Smooth muscle cell (in vitro differentiated cells): ENCODE data around the gene ASGR2. TPM values are rescaled to one million over a fixed set of nuclear protein-coding genes. Genes with fewer than 3 reads are reported as not detected.

ENCODE experiments used
- DNase-seq: peaks from one replicate; lab custom pipeline; 2025; ENCODE audit not compliant: unreplicated experiment; lab: John Stamatoyannopoulos, UW
- H2AFZ ChIP-seq: fragments of 200-600 bp; sonication (generic); 2 replicates; pipeline ENCODE4 v1.6.0; 2016; ENCODE audit warnings: antibody characterized with exemption, low read depth, mild to moderate bottlenecking
- H3F3A ChIP-seq: fragments of 200-600 bp; sonication (generic); 2 replicates; pipeline ENCODE4 v1.6.0; 2017; ENCODE audit warnings: antibody characterized with exemption, low read depth
- H3K27ac ChIP-seq: fragments of 200-600 bp; sonication (generic); 2 replicates; pipeline ENCODE4 v1.5.1; 2016; ENCODE audit warnings: low read depth, mild to moderate bottlenecking
- H3K27me3 ChIP-seq: fragments of 200-600 bp; sonication (generic); 2 replicates; pipeline ENCODE4 v1.6.1; 2016; ENCODE audit warnings: low read depth, mild to moderate bottlenecking
- H3K36me3 ChIP-seq: fragments of 200-600 bp; sonication (generic); 2 replicates; pipeline ENCODE4 v1.5.1; 2016; ENCODE audit warnings: low read depth
- H3K4me1 ChIP-seq: fragments of 200-600 bp; sonication (generic); 2 replicates; pipeline ENCODE4 v1.5.1; 2016; ENCODE audit warnings: low read depth
- H3K4me2 ChIP-seq: fragments of 200-600 bp; sonication (generic); 2 replicates; pipeline ENCODE4 v1.6.0; 2016; ENCODE audit warnings: mild to moderate bottlenecking
- H3K4me3 ChIP-seq: fragments of 200-600 bp; sonication (generic); 2 replicates; pipeline ENCODE4 v1.5.1; 2016; ENCODE audit warnings: mild to moderate bottlenecking
- H3K79me2 ChIP-seq: fragments of 200-600 bp; sonication (generic); 2 replicates; pipeline ENCODE4 v1.6.0; 2016; ENCODE audit warnings: low read depth, mild to moderate bottlenecking
- H3K9ac ChIP-seq: fragments of 200-600 bp; sonication (generic); 2 replicates; pipeline ENCODE4 v1.6.0; 2016; ENCODE audit warnings: low read depth
- H3K9me3 ChIP-seq: fragments of 200-600 bp; sonication (generic); replicated peaks from 2 replicates; pipeline ENCODE4 v1.5.1; 2016; ENCODE audit warnings: low read depth
- H4K20me1 ChIP-seq: fragments of 200-600 bp; sonication (generic); 2 replicates; pipeline ENCODE4 v1.6.0; 2016; ENCODE audit warnings: low read depth
- WGBS: methylation state at CpG from one replicate; pipeline ENCODE4 v1.1.7; 2016; ENCODE audit warnings: low lambda C conversion rate; 5-methylcytosine and 5-hydroxymethylcytosine counted together
- polyA plus RNA-seq: library from polyadenylated mRNA; unstranded; fragments of >200 nt; fragmentation: Nextera tagmentation; extraction: Ambion mirVana; gene quantifications from 2 replicates; pipeline ENCODE4 v1.2.1, GENCODE V29; 2016
- total RNA-seq: library from RNA; depleted of rRNA; stranded (reverse); fragments of >200 nt; gene quantifications from 2 replicates; pipeline ENCODE4 v1.2.3, GENCODE V29; 2014
- TF ChIP-seq, protein P1 (sequence below): fragments of 200-600 bp; sonication (generic); IDR thresholded peaks from 2 replicates; pipeline ENCODE4 v1.5.1; 2017; ENCODE audit warnings: borderline replicate concordance, mild to moderate bottlenecking, antibody characterized with exemption; ENCODE audit not compliant: insufficient read depth, poor library complexity, severe bottlenecking

ASGR2 gene
- total and polyA plus RNA-seq, 2 experiments from 2014 or later: 0.15 TPM; not detected in 1

DNA sequence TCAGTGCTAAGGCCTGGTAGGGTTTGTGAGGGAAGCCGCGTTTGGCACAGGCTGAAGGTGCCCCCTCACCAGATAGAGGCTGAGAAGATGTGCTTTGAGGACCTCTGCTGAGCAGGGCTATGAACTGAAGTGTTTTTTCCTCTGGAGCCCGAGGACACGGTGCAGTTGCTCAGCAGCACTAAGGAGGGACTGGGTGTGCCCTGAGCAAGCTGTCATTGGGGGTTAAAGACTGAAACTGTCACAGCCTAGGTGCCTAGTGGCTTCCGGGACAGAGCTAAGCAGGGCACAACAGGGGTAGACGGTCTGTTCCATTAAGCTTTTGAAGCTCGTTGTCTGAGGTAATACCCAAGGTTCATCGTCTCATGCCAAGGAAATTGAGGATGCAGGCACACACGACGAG, 24.8 kb upstream of the ASGR2 start:
- H2AFZ ChIP-seq: no peak overlapping the region
- H3K4me2 ChIP-seq: no peak overlapping the region
- TF ChIP-seq, protein P1, sequence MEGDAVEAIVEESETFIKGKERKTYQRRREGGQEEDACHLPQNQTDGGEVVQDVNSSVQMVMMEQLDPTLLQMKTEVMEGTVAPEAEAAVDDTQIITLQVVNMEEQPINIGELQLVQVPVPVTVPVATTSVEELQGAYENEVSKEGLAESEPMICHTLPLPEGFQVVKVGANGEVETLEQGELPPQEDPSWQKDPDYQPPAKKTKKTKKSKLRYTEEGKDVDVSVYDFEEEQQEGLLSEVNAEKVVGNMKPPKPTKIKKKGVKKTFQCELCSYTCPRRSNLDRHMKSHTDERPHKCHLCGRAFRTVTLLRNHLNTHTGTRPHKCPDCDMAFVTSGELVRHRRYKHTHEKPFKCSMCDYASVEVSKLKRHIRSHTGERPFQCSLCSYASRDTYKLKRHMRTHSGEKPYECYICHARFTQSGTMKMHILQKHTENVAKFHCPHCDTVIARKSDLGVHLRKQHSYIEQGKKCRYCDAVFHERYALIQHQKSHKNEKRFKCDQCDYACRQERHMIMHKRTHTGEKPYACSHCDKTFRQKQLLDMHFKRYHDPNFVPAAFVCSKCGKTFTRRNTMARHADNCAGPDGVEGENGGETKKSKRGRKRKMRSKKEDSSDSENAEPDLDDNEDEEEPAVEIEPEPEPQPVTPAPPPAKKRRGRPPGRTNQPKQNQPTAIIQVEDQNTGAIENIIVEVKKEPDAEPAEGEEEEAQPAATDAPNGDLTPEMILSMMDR: no peak
- H3K4me1 ChIP-seq: no peaks in the 10 kb centered on the region
- no peak overlapping the region for H3K9ac ChIP-seq
- no peaks in the 10 kb centered on the region for H3K27me3 ChIP-seq
- 71% methylated on average over 10 of the region's 10 CpGs for WGBS
- no peaks in the 10 kb centered on the region for H4K20me1 ChIP-seq
- no peaks in the 10 kb centered on the region for H3K9me3 ChIP-seq
- no peaks in the 10 kb centered on the region for H3F3A ChIP-seq
- DNase-seq: no peak
- H3K36me3 ChIP-seq: no peaks in the 10 kb centered on the region
- H3K4me3 ChIP-seq: no peak overlapping the region
- H3K79me2 ChIP-seq: no peaks in the 10 kb centered on the region
- no peak overlapping the region for H3K27ac ChIP-seq

DNA sequence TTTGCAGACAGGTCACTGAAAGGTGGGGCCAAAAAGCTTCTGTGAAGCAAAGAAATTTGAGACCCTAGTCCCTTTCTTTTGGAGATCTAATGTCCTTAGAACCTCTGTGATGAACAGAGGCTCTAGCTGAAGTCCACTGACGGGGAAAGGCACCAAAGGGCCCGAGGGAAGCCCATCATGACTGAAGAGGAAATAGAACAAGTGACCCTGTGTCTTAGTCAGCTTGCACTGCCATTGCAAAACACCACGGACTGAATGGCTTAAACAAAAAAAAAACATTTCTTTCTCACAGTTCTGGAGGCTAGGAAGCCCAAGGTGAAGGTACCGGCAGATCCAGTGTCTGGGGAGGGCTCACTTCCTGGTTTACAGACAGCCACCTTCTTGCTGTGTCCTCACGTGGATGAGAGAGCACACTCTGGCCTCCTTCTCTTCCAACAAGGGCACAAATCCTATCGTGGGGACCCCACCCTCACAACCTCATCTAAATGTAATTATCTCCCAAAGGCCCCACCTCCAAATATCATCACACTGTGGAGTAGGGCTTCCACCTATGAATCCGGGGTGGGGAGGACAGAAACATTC, 24.3 kb upstream of the ASGR2 start:
- Histone ChIP-seq H3K4me1 (no peaks in the 10 kb centered on the region), H3F3A (no peaks in the 10 kb centered on the region), H4K20me1 (no peaks in the 10 kb centered on the region), H3K9ac (no peak overlapping the region), H3K4me2 (no peak overlapping the region), H3K9me3 (no peaks in the 10 kb centered on the region), H3K27me3 (no peaks in the 10 kb centered on the region), H3K4me3 (no peak overlapping the region), H2AFZ (no peak overlapping the region), H3K36me3 (no peaks in the 10 kb centered on the region), H3K27ac (no peak overlapping the region), H3K79me2 (no peaks in the 10 kb centered on the region)
- TF ChIP-seq, protein P1: no peak
- DNase-seq: no peak
- WGBS: 82% methylated on average over 7 of the region's 7 CpGs

- H3K9ac ChIP-seq: no peak overlapping the region
- H3K4me1 ChIP-seq: no peaks in the 10 kb centered on the region
- WGBS: 74% methylated on average over 13 of the region's 13 CpGs
- no peaks in the 10 kb centered on the region for H3K79me2 ChIP-seq
- no peaks in the 10 kb centered on the region for H3K36me3 ChIP-seq
- no peak overlapping the region for H3K4me2 ChIP-seq
- H2AFZ ChIP-seq: no peak overlapping the region
- no peaks in the 10 kb centered on the region for H3K27me3 ChIP-seq
- H3K4me3 ChIP-seq: no peak overlapping the region
- no peaks in the 10 kb centered on the region for H3K9me3 ChIP-seq
- H4K20me1 ChIP-seq: no peaks in the 10 kb centered on the region
- TF ChIP-seq, protein P1: no peak
- DNase-seq: no peak
- H3F3A ChIP-seq: no peaks in the 10 kb centered on the region
- no peak overlapping the region for H3K27ac ChIP-seq
Observed at GRCh38 chr17:7137171-7137943, 22.7 kb upstream of the ASGR2 start.
